Thyroid gland (tissue), 4 donors: ENCODE measurements around the gene MLF2. TPM values are rescaled to one million over a fixed set of nuclear protein-coding genes. Genes with fewer than 3 reads are reported as not detected.
A peak's percentile ranks its signal among the peaks of the same experiment; 100 is the strongest.

Experiments
- DNase-seq, 2 donors: peaks; one replicate each; pipeline ENCODE4 v3.0.0-alpha.2; 2019
- H3K27ac ChIP-seq, 3 donors: fragments of 200-600 bp; sonication (generic); 1 replicate in 2 of 3; 2 replicates in 1 of 3; pipeline ENCODE4 v1.5.1; 2016 to 2019; ENCODE audit warnings: mild to moderate bottlenecking in 1 of 3, moderate library complexity in 1 of 3
- H3K27me3 ChIP-seq: fragments of 200-600 bp; sonication (generic); one replicate; pipeline ENCODE4 v1.5.1; 2019
- H3K36me3 ChIP-seq, 2 donors: fragments of 200-600 bp; sonication (generic); one replicate each; pipeline ENCODE4 v1.5.1; 2016 to 2019
- H3K4me1 ChIP-seq, 2 donors: fragments of 200-600 bp; sonication (generic); one replicate each; pipeline ENCODE4 v1.5.1; 2017 to 2019
- H3K4me3 ChIP-seq, 3 donors: fragments of 200-600 bp; sonication (generic); replicated peaks in 1 of 3; 1 replicate in 2 of 3; 2 replicates in 1 of 3; pipeline ENCODE4 v1.5.1; 2016; ENCODE audit warnings: mild to moderate bottlenecking in 1 of 3
- H3K9me3 ChIP-seq: fragments of 200-600 bp; sonication (generic); one replicate; pipeline ENCODE4 v1.5.1; 2017
- POLR2A ChIP-seq, 2 donors: fragments of 450-650 bp; IDR thresholded peaks; one replicate each; pipeline ENCODE4 v1.6.1; 2017; ENCODE audit warnings: antibody characterized with exemption in 2 of 2, mild to moderate bottlenecking in 2 of 2, moderate library complexity in 1 of 2
- WGBS, 2 donors: methylation state at CpG; one replicate each; pipeline ENCODE4 v1.1.5; 2017; 5-methylcytosine and 5-hydroxymethylcytosine counted together
- intact Hi-C: fragments of 100-400 bp; cut with DNase I; formaldehyde crosslinking; loops from one replicate; pipeline ENCODE4 v1.15.1; 2023
- total RNA-seq, 4 donors: library from RNA; depleted of rRNA; stranded (reverse); fragments of >200 nt; gene quantifications; one replicate each; pipeline ENCODE4 v1.2.3, GENCODE V29; 2016
- TF ChIP-seq, protein P1 (sequence below), 6 experiments: fragments of 200-600 bp in 3 of 6; fragments of 450-650 bp in 3 of 6; sonication (generic) in 3 of 6; IDR thresholded peaks; one replicate each; pipeline ENCODE4 v1.5.1; 2016 to 2019; ENCODE audit warnings: antibody characterized with exemption in 6 of 6, mild to moderate bottlenecking in 2 of 6, inconsistent platforms in 1 of 6, moderate library complexity in 1 of 6

MLF2 gene
- total RNA-seq, 4 donors from 2014 or later: 110 to 253 (median 196) TPM

DNA sequence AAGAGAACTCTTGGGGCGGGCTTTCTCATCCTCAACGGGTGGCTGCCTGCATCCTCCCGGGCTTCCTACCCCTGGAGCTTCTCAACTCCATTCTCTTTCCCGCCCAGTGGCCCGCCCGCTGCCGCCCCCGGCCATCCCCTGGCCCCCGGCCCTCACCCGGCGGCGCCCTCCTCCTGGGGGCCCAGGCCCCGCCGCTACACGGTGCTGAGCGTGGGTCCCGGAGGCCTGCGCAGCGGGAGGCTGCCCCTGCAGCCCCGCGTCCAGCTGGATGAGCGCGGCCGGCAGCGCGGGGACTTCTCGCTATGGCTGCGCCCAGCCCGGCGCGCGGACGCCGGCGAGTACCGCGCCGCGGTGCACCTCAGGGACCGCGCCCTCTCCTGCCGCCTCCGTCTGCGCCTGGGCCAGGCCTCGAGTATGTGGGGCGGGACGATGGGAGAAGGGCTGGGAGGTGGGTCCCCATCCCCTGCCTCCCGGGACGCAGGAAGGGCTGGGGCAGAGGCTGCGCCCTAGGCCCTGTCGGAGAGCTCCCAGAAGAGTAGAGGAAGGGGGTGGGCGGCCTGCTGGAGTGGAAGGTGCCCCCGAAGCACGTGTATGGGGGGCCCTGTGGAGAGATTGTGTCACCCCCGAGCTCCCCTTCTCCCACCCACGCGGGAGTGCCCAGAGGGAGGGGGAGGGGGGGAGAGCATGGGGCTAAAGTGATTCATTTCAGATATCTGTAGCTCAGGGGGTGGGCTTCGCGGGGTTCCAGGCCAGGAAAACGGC, 20.8 kb upstream of the MLF2 start:
- Histone ChIP-seq H3K9me3 (no peaks in the 10 kb centered on the region), H3K27ac (no peak overlapping the region), H3K27me3 (no peaks in the 10 kb centered on the region), H3K4me1 (peaks cover 9 to 27% of the 10 kb centered on the region in 2 donors), H3K36me3 (peaks cover 9 to 11% of the 10 kb centered on the region in 2 donors), H3K4me3 (no peak overlapping the region)
- intact Hi-C loops: no loop called here
- no peak for DNase-seq
- WGBS, 2 donors: 45 to 53% methylated on average over 28 to 52 of the region's 60 CpGs
- no peak for TF ChIP-seq POLR2A (IDR thresholded peaks at IDR 0.05)
- TF ChIP-seq, protein P1, sequence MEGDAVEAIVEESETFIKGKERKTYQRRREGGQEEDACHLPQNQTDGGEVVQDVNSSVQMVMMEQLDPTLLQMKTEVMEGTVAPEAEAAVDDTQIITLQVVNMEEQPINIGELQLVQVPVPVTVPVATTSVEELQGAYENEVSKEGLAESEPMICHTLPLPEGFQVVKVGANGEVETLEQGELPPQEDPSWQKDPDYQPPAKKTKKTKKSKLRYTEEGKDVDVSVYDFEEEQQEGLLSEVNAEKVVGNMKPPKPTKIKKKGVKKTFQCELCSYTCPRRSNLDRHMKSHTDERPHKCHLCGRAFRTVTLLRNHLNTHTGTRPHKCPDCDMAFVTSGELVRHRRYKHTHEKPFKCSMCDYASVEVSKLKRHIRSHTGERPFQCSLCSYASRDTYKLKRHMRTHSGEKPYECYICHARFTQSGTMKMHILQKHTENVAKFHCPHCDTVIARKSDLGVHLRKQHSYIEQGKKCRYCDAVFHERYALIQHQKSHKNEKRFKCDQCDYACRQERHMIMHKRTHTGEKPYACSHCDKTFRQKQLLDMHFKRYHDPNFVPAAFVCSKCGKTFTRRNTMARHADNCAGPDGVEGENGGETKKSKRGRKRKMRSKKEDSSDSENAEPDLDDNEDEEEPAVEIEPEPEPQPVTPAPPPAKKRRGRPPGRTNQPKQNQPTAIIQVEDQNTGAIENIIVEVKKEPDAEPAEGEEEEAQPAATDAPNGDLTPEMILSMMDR (IDR thresholded peaks at IDR 0.05): no peak

DNA sequence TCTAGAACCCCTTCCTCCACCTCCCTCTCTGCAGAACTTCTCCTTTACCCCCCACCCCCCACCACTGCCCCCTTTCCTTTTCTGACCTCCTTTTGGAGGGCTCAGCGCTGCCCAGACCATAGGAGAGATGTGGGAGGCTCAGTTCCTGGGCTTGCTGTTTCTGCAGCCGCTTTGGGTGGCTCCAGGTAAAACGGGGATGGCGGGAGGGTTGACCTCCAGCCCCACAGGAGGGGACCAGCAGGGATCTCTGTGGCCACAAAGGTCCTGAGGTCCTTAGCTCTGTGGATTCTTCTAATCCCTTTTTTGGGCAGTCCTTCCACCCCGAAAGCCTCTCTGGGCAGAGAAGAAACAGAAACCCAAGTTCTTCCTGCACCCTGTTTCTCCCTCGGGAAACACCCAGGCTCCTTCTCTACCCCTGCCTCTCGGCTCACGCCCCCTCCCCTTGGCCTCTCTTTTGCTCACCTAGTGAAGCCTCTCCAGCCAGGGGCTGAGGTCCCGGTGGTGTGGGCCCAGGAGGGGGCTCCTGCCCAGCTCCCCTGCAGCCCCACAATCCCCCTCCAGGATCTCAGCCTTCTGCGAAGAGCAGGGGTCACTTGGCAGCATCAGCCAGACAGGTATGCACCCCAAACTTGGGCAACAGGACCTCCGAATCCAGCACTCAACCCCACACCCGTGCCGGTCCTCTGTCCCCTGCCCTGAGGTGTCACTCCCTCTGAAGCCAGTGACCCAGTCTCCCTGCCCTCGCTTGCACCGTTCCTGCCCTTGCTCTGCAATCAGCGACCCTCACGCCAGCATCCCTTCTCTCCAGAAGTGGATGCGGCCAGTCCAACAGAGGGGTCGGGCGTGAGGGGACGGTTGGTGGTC, 20.0 kb upstream of the MLF2 start:
- Histone ChIP-seq H3K36me3 (peaks cover 9 to 11% of the 10 kb centered on the region in 2 donors), H3K9me3 (no peaks in the 10 kb centered on the region), H3K4me1 (peaks cover 10 to 29% of the 10 kb centered on the region in 2 donors), H3K27ac (no peak overlapping the region), H3K4me3 (no peak overlapping the region), H3K27me3 (no peaks in the 10 kb centered on the region)
- TF ChIP-seq POLR2A (IDR thresholded peaks at IDR 0.05): no peak
- TF ChIP-seq, protein P1 (IDR thresholded peaks at IDR 0.05): no peak
- intact Hi-C loops: no loop called here
- whole genome bisulfite sequencing, 2 donors: 70 to 78% methylated on average over 19 to 21 of the region's 21 CpGs
- DNase-seq: no peak

DNA sequence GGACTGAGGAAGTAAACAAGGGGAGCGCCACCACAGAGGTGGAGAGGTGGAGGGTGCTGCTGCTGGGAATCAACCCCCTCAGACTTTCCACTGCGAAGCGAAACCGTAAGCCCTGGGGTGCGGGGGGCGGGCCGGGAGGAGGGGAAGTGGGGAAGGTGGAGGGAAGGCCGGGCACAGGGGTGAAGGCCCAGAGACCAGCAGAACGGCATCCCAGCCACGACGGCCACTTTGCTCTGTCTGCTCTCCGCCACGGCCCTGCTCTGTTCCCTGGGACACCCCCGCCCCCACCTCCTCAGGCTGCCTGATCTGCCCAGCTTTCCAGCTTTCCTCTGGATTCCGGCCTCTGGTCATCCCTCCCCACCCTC, 19.4 kb upstream of the MLF2 start, which contains the start of gene LAG3:
TSS of gene LAG3 (plus strand) at position 190 of the 365 bp plus-strand sequence. CDS start 333 bp downstream, outside the sequence.
- intact Hi-C loops: no loop called here
- Histone ChIP-seq H3K27ac (peak within 1 kb of the TSS in 1 of 3 donors; percentile 42), H3K27me3 (no peaks in the 10 kb centered on the region), H3K9me3 (no peaks in the 10 kb centered on the region), H3K36me3 (peaks cover 9 to 11% of the 10 kb centered on the region in 2 donors), H3K4me3 (no peak within 1 kb of the TSS), H3K4me1 (peaks cover 14 to 32% of the 10 kb centered on the region in 2 donors)
- 70 to 79% methylated on average over 13 to 15 of the region's 15 CpGs for WGBS, 2 donors
- TF ChIP-seq, protein P1 (IDR thresholded peaks at IDR 0.05): no peak
- no peak for TF ChIP-seq POLR2A (IDR thresholded peaks at IDR 0.05)
- DNase-seq: no peak

DNA sequence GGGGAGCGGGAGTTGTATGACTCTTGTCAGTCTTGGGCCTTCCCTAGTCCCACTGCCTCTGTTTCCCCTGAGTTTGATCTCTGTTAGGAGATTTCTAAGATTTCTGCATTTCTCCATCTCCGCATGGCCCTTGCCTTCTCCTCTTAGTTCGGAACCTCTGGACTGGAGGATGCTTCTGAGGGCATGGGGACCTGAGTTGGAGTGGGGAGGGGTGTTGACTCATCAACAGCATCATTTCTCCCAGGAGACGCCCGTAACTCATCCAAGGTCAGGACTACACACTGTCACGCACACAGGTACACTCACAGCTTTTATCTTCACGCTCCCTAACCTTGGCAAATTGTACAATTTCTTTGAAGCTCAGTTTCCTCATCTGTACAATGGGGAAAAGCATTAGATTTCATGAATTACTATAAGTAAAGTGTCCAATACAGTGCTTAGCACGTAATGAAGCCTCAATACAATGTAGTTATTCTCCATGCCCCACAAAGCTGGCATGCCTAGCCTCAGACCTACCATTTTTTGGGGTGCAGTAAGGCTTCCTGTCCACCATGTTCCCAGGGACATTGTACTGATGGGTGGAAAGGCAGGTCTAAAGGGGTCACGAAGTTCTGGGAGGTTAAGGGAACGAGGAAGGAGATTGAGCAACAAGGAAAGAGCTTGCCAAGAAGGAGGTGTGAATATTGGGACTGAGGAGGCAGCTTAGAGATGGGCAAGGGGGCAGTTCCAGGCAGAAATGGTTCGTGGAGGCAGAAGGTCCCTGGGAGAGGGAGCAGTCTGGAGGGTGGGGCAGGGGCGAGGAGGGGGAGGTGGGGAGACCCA, 18.8 kb upstream of the MLF2 start:
- WGBS, 2 donors: 86 to 87% methylated on average over 12 of the region's 12 CpGs
- intact Hi-C loops: no loop called here
- Histone ChIP-seq H3K36me3 (peaks cover 9 to 11% of the 10 kb centered on the region in 2 donors), H3K9me3 (no peaks in the 10 kb centered on the region), H3K4me1 (peaks cover 14 to 32% of the 10 kb centered on the region in 2 donors), H3K27me3 (no peaks in the 10 kb centered on the region), H3K4me3 (no peak overlapping the region), H3K27ac (peak overlapping the region in 1 of 3 donors; percentile 42)
- TF ChIP-seq POLR2A (IDR thresholded peaks at IDR 0.05): no peak
- TF ChIP-seq, protein P1 (IDR thresholded peaks at IDR 0.05): no peak
- DNase-seq: no peak
